HG03108 (cell line): Measurements from ENCODE around the gene SGCA.

ENCODE experiments used
- ATAC-seq: cut with Tn5 transposase; IDR thresholded peaks from one replicate; pipeline ENCODE4 v1.9.1; 2021; ENCODE audit warnings: moderate library complexity; ENCODE audit not compliant: unreplicated experiment

Gene SGCA

DNA sequence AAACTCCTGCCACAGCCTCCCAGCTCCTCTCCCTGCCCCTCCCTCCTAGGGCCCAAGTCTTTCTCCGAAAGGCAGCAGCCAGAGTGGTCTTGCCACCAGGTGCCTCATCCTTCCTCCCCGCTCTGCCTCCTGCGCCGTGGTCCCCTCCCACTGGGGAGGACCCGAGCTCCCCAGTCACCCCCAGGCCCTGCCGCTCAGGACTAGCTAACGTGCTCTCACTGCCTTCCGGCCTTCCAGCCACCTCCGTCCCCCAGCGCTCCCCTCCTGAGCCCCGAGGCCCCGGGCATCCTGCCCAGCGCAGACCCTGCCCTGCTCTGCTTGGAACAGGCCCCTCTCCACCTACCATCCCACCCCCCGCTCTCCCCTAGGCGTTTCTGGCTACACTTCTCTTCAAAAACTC lies 55.0 kb downstream of the SGCA start:
- ATAC-seq = no peak

DNA sequence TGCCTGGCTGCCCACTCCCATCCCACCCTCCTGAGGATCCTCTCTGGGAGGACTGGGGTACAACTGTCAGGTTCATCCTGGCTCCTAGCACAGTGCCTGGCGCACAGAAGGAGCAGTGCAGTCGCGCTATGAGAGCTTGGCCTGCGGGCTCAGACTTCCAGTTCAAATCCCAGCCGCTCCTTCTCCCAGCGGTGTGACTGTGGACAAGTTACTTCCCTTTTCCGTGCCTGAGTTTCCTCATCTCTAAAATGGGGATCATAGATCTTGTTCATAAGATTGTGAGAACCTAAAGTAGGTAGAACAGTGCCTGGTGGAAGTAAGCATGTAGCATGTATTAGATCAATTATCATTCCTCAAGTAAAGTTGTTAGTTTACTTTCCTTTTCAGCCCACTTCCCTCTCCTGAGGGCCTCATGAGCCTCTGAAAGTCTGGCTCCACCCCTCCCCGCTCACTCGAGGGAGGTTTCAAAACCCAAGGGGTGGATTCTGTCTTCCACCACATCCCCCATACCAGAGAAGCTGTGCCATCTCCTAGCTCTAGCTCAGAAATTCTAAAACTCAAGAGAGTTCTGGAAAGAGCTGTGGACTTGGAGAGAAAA lies 55.6 kb downstream of the SGCA start:
- ATAC-seq = no peak

DNA sequence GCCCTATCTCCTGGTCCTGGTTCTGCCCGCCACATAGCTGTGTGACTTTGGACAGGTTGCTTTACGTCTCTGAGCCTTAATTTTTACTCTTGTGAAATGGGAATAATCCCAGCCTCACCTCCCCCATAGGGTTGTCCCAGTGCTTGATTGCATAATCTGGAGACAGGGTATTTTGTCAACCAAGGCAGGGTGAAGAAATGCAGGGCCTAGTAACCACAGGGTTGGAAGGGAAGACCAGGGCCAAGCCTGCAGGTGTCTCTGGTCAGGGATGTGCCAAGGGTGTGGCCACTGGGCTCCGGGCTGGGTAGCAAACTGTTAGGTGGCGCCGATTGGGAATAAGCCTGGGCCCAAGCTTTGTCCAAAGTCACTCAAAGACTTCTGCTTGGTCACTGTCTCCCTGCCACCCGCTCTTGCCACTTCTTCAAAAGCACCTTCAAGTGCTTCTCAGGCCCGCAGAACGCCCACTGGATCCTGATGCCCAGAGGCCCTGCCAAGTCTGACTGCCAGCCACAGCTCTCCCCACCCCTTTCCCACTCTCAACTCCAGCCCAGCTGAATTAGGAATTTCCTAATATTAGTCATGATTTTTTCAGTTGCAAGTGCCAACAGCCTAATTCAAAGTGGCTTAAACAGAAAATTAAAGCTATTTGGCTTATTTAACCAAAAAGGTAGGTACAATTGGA lies 56.2 kb downstream of the SGCA start:
- no peak for ATAC-seq

DNA sequence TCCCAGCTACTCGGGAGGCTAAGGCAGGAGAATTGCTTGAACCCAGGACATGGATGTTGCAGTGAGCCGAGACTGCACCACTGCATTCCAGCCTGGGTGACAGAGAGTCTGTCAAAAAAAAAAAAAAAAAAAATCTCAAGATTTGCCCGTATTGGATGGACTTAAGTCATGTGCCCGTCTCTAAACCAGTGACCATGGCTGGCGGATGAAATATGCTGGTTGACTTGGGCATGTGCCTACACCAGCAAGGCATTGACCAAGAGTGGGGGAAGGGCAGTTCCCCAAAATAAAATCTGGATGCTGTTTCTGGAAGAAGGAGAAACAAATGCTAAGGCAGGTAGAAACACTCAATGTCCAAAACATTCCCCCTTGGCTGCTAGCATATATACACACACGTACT lies 57.1 kb downstream of the SGCA start:
- no peak for ATAC-seq
